ENCODE data around the gene C1QTNF2. TPM values are rescaled to one million over a fixed set of nuclear protein-coding genes. Genes with fewer than 3 reads are reported as not detected.

Gene C1QTNF2
- polyA plus RNA-seq, 1 donor from 2014 or later = not detected

DNA sequence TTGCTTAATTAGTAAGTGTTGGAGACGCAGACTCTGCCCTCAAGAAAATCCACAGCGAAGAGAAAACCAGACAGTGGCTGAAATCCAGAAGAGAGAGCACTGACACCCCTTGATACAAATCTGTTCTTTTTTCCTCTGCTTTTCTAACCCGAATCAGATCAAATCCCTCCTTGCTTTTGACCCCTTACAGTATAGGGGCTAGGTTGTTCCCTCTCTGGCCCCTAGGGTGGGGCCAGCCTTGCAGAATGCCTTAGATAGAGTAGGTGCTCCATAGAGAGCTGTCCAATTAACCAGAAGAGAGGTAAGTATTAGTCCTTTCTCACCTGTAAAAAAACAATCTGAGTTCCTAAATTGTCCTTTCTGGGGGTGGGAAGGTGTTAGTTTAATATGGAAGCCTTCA is 10.1 kb downstream of the C1QTNF2 start:
- H3K9me3 Mint-ChIP-seq = no peaks in the 10 kb centered on the region
- H3K27ac Mint-ChIP-seq = no peak overlapping the region
- H3K27me3 Mint-ChIP-seq = peaks cover 13% of the 10 kb centered on the region
- no peaks in the 10 kb centered on the region for H3K36me3 Mint-ChIP-seq
- H3K4me1 Mint-ChIP-seq = peaks cover 0 to 2% (median 0%) of the 10 kb centered on the region in 3 donors
- H3K4me3 Mint-ChIP-seq = no peak overlapping the region

GRCh38 chr5:160359816-160360215 is 10.6 kb downstream of the C1QTNF2 start:
- no peak overlapping the region for H3K27ac Mint-ChIP-seq
- no peaks in the 10 kb centered on the region for H3K9me3 Mint-ChIP-seq
- H3K4me1 Mint-ChIP-seq = peaks cover 0 to 2% (median 0%) of the 10 kb centered on the region in 3 donors
- H3K27me3 Mint-ChIP-seq = peaks cover 11% of the 10 kb centered on the region
- H3K36me3 Mint-ChIP-seq = no peaks in the 10 kb centered on the region
- H3K4me3 Mint-ChIP-seq = no peak overlapping the region

GRCh38 chr5:160359242-160359641 is 11.2 kb downstream of the C1QTNF2 start:
- Mint-ChIP-seq H3K9me3 (no peaks in the 10 kb centered on the region), H3K4me1 (peaks cover 0 to 2% (median 0%) of the 10 kb centered on the region in 3 donors), H3K27ac (no peak overlapping the region), H3K36me3 (no peaks in the 10 kb centered on the region), H3K27me3 (peaks cover 12% of the 10 kb centered on the region), H3K4me3 (no peak overlapping the region)

- Mint-ChIP-seq H3K36me3 (no peaks in the 10 kb centered on the region), H3K4me1 (peaks cover 0 to 2% (median 0%) of the 10 kb centered on the region in 3 donors), H3K27me3 (peaks cover 8% of the 10 kb centered on the region), H3K27ac (no peak overlapping the region), H3K9me3 (peaks cover 0 to 2% (median 0%) of the 10 kb centered on the region in 3 donors), H3K4me3 (no peak overlapping the region)
These were observed 12.5 kb downstream of the C1QTNF2 start for GRCh38 chr5:160357861-160358411.

- peaks cover 0 to 2% (median 0%) of the 10 kb centered on the region in 3 donors for H3K9me3 Mint-ChIP-seq
- H3K36me3 Mint-ChIP-seq = no peaks in the 10 kb centered on the region
- H3K4me3 Mint-ChIP-seq = no peak overlapping the region
- H3K27ac Mint-ChIP-seq = no peak overlapping the region
- peaks cover 0 to 2% (median 0%) of the 10 kb centered on the region in 3 donors for H3K4me1 Mint-ChIP-seq
- peaks cover 8% of the 10 kb centered on the region for H3K27me3 Mint-ChIP-seq
These were observed 13.0 kb downstream of the C1QTNF2 start for GRCh38 chr5:160357394-160357793.

- Mint-ChIP-seq H3K36me3 (no peaks in the 10 kb centered on the region), H3K4me1 (peaks cover 0 to 2% (median 0%) of the 10 kb centered on the region in 3 donors), H3K4me3 (no peak overlapping the region), H3K27ac (no peak overlapping the region), H3K9me3 (peaks cover 0 to 2% (median 0%) of the 10 kb centered on the region in 3 donors), H3K27me3 (peaks cover 8% of the 10 kb centered on the region)
These were observed 13.7 kb downstream of the C1QTNF2 start for GRCh38 chr5:160356550-160357347.

DNA sequence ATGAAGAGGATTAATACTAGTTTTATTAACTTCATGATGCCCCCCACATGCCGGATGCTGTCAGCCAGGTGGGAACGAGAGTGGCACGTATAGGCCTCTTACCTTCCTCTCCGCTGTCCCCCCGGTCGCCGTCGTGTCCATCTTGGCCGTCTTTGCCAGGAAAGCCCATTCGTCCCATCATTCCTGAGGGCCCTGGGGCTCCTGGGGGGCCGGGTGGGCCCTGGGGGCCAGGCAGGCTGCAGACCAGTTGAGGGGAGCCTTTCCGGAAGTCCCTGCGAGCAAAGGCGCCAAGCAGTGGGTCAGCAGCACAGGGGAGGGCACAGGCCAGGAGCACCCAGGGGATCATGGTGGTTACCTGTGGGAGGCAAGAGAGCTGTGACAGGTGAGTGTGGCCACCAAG is 15.8 kb downstream of the C1QTNF2 start:
- Mint-ChIP-seq H3K27ac (no peak overlapping the region), H3K9me3 (peaks cover 0 to 2% (median 0%) of the 10 kb centered on the region in 3 donors), H3K36me3 (no peaks in the 10 kb centered on the region), H3K27me3 (peaks cover 6% of the 10 kb centered on the region), H3K4me3 (no peak overlapping the region), H3K4me1 (peaks cover 0 to 2% (median 0%) of the 10 kb centered on the region in 3 donors)

DNA sequence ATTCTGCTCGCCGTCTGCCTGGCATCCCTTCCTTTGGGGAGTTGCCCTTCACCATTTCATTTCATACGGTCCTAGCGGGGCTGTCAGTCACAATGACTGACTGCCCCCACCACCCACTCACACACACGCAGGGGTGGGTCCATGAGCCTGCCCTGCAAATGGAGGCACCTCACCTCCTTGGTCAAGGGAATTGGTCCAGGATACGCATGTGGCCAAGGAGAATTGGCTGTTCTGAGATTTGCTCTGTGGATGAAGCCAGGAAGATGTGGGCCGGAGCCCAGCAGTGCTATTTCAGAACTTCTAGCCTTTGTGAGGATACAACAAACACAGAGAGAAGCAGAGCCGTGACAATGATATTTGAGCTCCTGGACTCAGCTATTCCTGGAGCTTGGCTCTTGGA is 17.0 kb downstream of the C1QTNF2 start:
- H3K27ac Mint-ChIP-seq = no peak overlapping the region
- H3K27me3 Mint-ChIP-seq = peaks cover 3% of the 10 kb centered on the region
- peaks cover 0 to 2% (median 0%) of the 10 kb centered on the region in 3 donors for H3K9me3 Mint-ChIP-seq
- peaks cover 0 to 2% (median 0%) of the 10 kb centered on the region in 3 donors for H3K4me1 Mint-ChIP-seq
- no peak overlapping the region for H3K4me3 Mint-ChIP-seq
- no peaks in the 10 kb centered on the region for H3K36me3 Mint-ChIP-seq

DNA sequence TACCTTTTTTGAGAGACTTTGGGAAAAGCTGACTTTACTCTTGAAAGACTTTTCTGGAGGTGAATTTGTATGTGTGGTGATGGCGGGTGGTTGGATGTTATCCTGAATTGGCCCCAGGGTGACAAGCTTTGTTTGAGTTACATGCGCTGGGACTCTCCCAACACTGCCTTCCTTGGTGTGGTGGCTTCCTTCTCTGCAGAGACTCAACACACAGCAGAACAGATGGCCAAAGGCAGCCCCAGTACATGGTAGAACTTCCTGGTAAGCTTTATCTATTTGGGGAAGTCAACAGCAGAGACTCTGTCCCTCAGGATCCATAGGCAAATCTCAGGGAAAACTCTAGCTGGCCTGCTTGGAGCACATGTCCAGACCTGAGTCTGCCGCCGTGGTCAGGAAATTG is 18.1 kb downstream of the C1QTNF2 start:
- Mint-ChIP-seq H3K4me1 (peaks cover 0 to 2% (median 0%) of the 10 kb centered on the region in 3 donors), H3K36me3 (no peaks in the 10 kb centered on the region), H3K27me3 (peaks cover 3% of the 10 kb centered on the region), H3K27ac (no peak overlapping the region), H3K4me3 (no peak overlapping the region), H3K9me3 (peaks cover 0 to 2% (median 0%) of the 10 kb centered on the region in 3 donors)

DNA sequence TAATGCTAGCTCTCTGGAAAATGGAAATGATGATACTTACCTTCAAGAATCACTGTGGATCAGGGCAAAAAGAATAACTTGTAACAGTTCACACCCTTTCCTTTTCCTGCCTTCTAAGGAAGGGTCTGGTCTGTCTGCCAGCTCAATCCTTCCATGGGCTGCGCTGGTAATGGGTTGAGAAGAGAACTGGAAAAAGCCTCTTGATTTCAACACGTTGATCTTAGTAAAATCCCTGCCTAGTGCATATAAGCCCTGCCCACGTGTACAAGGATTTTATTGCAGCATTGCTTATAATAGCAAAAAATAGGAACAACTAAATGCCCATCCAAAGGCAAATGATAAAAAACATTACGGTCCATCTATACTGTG is 20.5 kb downstream of the C1QTNF2 start:
- H3K36me3 Mint-ChIP-seq = no peaks in the 10 kb centered on the region
- H3K4me3 Mint-ChIP-seq = no peak overlapping the region
- peaks cover 1% of the 10 kb centered on the region for H3K27me3 Mint-ChIP-seq
- no peaks in the 10 kb centered on the region for H3K4me1 Mint-ChIP-seq
- H3K27ac Mint-ChIP-seq = peak overlapping the region in 1 of 3 donors; percentile 33
- peaks cover 0 to 2% (median 0%) of the 10 kb centered on the region in 3 donors for H3K9me3 Mint-ChIP-seq

- Mint-ChIP-seq H3K9me3 (peaks cover 0 to 2% (median 0%) of the 10 kb centered on the region in 3 donors), H3K27me3 (peaks cover 1% of the 10 kb centered on the region), H3K36me3 (no peaks in the 10 kb centered on the region), H3K27ac (no peak overlapping the region), H3K4me1 (no peaks in the 10 kb centered on the region), H3K4me3 (no peak overlapping the region)
These were observed 21.0 kb downstream of the C1QTNF2 start for GRCh38 chr5:160349249-160349934.

DNA sequence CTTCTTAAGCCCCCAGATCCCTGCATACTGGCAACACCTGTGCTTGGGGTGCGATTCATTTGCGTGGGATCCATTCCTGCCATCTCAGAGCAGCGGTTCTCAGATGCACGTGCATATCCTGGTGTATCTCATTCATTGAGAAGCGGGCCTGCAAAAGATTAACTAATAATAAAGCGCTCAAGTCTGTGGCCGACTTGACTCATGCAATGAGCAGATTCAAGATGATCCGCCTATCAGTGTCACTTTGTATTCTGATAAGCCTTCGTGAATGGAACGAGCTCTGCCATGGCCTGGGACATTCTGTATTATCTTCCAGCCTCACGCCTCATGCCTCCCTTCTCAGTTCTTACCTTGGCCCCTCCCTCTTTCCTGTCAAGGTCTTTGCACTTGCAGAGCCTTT is 22.3 kb downstream of the C1QTNF2 start:
- Mint-ChIP-seq H3K27me3 (peaks cover 2% of the 10 kb centered on the region), H3K9me3 (no peaks in the 10 kb centered on the region), H3K4me3 (no peak overlapping the region), H3K4me1 (no peaks in the 10 kb centered on the region), H3K27ac (no peak overlapping the region), H3K36me3 (no peaks in the 10 kb centered on the region)

- Mint-ChIP-seq H3K27ac (no peak overlapping the region), H3K36me3 (no peaks in the 10 kb centered on the region), H3K4me1 (no peaks in the 10 kb centered on the region), H3K4me3 (no peak overlapping the region), H3K27me3 (peaks cover 2% of the 10 kb centered on the region), H3K9me3 (no peaks in the 10 kb centered on the region)
These were observed 23.0 kb downstream of the C1QTNF2 start for GRCh38 chr5:160347448-160347847.

DNA sequence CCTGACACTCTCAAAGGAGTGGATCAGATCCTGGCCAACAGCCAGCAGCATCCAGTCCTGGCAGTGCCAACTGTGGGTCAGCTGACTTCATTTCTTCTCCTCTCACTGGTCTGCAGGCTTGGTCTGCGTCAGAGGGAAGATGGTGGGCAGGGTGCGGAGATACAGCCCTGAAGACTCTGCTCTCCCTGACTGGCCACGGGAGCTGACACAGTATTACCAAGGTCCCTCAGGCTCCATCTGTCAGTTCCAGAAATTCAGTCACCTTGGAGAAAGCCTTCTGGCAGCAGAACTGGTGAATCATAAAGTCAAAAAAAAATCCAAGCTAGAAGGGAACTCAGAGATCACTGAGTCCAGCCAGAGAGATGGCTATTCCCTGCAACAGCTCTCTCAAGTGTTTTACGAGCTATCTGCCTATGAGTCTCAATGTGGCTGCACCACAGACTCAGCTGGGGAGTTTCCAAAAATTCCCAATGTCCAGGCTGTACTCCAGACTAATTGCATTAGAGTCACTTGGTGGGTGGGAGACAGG is 27.9 kb downstream of the C1QTNF2 start:
- Mint-ChIP-seq H3K27ac (no peak overlapping the region), H3K9me3 (no peaks in the 10 kb centered on the region), H3K27me3 (peaks cover 2% of the 10 kb centered on the region), H3K4me3 (no peak overlapping the region), H3K4me1 (no peaks in the 10 kb centered on the region), H3K36me3 (no peaks in the 10 kb centered on the region)

- no peaks in the 10 kb centered on the region for H3K9me3 Mint-ChIP-seq
- H3K36me3 Mint-ChIP-seq = no peaks in the 10 kb centered on the region
- no peak overlapping the region for H3K27ac Mint-ChIP-seq
- no peaks in the 10 kb centered on the region for H3K4me1 Mint-ChIP-seq
- no peak overlapping the region for H3K4me3 Mint-ChIP-seq
- peaks cover 2% of the 10 kb centered on the region for H3K27me3 Mint-ChIP-seq
These were observed 29.0 kb downstream of the C1QTNF2 start for GRCh38 chr5:160341309-160341870.
